Measurements from ENCODE around the gene EFCAB8. TPM values are rescaled to one million over a fixed set of nuclear protein-coding genes. Genes with fewer than 3 reads are reported as not detected.
"Not testable (repeated sequence)": the region's sequence is repeated elsewhere in the genome, so short reads cannot be mapped to it uniquely, and the experiment has no call there.

Gene EFCAB8
- total RNA-seq, 1 experiment from 2014 or later, result not detected

DNA sequence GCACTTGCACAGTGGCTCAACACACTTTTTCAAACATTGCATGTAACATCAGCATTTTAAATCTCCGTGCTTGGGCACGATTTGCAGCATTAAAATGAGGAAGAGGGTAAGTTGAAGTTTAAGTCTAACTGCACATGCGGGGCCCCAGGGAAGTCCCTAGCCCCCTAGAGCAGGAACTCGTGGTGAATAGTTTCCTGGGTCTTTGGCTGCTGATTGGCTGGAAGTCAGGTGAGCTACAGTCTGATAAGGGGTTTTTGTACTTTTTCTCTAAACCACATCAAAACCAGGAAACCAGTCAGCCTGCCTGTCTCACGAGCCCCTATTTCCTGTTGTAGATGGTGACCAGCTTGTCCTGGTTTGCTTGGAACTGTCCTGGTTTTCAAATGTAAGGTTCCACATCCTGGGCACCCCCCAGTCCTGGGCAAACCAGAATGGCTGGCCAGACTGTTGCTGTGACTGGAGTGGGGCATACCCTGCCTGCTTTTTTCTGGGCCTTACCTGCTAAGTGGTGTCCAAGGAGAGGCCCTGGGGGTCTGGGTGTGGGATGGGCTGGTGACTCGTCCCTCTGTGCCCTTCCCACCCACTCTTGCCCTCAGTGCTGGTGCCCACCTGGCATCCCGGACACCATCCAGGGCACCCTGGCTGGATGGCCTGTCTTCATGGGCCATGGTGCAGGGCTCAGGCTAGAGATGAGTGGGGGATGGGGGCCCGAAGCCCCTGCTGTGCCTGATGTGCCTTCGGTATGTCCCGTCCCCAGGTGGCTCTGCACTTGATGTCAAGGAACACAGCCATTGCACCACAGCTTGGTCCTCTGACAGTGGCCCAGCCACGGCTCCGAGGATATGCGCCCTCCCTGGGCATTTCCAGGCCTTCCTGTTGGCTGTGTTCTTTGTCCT, 113.7 kb downstream of the EFCAB8 start:
- CTCF ChIA-PET, result no interaction called here
- H2AFZ ChIP-seq, result no peak overlapping the region

DNA sequence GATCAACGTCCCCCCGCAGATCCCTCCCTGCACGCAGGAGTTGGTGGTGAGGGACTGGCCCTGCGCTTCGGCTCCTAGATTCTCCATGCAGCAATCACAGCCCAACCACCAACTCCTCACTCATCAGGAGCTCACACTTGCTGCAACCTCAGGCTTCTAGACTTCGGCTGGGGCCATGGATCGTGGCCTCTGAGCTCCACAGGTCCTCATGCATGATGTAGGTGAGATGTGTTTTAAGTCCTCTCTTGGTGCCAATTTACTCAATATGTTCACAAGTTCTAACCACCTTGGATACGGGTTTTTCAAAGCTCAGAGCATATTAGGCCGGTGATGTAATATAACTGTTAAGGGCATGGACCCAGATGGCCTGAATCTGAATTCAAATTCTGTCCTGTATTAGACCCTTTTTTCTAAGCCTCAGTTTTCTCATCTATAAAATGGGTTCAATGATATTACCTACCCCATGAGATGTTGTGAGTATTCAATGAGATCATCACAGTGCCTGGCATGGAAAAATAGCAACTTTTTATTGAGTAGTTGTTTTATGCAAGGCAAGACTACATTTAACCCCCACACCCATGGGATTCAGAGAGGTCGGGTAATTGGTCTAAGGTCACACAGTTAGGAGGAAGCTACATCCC, 114.5 kb downstream of the EFCAB8 start:
- intact Hi-C loops (cut with micrococcal nuclease; ENCODE audit: unreplicated experiment), result no loop called here
- ChIA-PET POLR2A (ENCODE audit: unreplicated experiment) (no interaction called here), CTCF (no interaction called here)
- TF ChIP-seq, protein P1, sequence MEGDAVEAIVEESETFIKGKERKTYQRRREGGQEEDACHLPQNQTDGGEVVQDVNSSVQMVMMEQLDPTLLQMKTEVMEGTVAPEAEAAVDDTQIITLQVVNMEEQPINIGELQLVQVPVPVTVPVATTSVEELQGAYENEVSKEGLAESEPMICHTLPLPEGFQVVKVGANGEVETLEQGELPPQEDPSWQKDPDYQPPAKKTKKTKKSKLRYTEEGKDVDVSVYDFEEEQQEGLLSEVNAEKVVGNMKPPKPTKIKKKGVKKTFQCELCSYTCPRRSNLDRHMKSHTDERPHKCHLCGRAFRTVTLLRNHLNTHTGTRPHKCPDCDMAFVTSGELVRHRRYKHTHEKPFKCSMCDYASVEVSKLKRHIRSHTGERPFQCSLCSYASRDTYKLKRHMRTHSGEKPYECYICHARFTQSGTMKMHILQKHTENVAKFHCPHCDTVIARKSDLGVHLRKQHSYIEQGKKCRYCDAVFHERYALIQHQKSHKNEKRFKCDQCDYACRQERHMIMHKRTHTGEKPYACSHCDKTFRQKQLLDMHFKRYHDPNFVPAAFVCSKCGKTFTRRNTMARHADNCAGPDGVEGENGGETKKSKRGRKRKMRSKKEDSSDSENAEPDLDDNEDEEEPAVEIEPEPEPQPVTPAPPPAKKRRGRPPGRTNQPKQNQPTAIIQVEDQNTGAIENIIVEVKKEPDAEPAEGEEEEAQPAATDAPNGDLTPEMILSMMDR (conservative IDR thresholded peaks at IDR 0.05), result no peak
- TF ChIP-seq EZH2 (IDR thresholded peaks at IDR 0.05; ENCODE audit: low read depth), result no peak
- Histone ChIP-seq H3K4me1 (replicated peaks; ENCODE audit: insufficient read depth) (no peaks in the 10 kb centered on the region), H3K4me3 (no peak overlapping the region), H3K79me2 (ENCODE audit: low read depth) (no peaks in the 10 kb centered on the region), H4K20me1 (ENCODE audit: insufficient read depth) (no peaks in the 10 kb centered on the region), H2AFZ (no peak overlapping the region), H3K27ac (no peak overlapping the region), H3K36me3 (ENCODE audit: low read depth) (no peaks in the 10 kb centered on the region), H3F3A (ENCODE audit: insufficient read depth, low read depth) (no peaks in the 10 kb centered on the region), H3K4me2 (no peak overlapping the region), H3K9me3 (ENCODE audit: insufficient read depth, low read depth) (no peaks in the 10 kb centered on the region), H3K9me2 (ENCODE audit: insufficient read depth) (no peaks in the 10 kb centered on the region), H3K27me3 (ENCODE audit: insufficient read depth, low read depth) (peaks cover 73% of the 10 kb centered on the region)
- no peak for DNase-seq
- no TSS peak for BruUV-seq (replicated peaks)

More for the DNA sequence above, 113.7 kb downstream of the EFCAB8 start:
- Histone ChIP-seq H4K20me1 (ENCODE audit: insufficient read depth) (no peaks in the 10 kb centered on the region), H3K79me2 (ENCODE audit: low read depth) (no peaks in the 10 kb centered on the region), H3K27me3 (ENCODE audit: insufficient read depth, low read depth) (peaks cover 73% of the 10 kb centered on the region), H3K9me3 (ENCODE audit: insufficient read depth, low read depth) (no peaks in the 10 kb centered on the region), H3K27ac (no peak overlapping the region), H3F3A (ENCODE audit: insufficient read depth, low read depth) (no peaks in the 10 kb centered on the region), H3K9me2 (ENCODE audit: insufficient read depth) (no peaks in the 10 kb centered on the region), H3K4me3 (no peak overlapping the region), H3K4me2 (no peak overlapping the region), H3K36me3 (ENCODE audit: low read depth) (no peaks in the 10 kb centered on the region), H3K4me1 (replicated peaks; ENCODE audit: insufficient read depth) (no peaks in the 10 kb centered on the region)
- BruUV-seq (replicated peaks), result no TSS peak
- POLR2A ChIA-PET (ENCODE audit: unreplicated experiment), result no interaction called here
- intact Hi-C loops (cut with micrococcal nuclease; ENCODE audit: unreplicated experiment), result no loop called here
- no peak for DNase-seq
- TF ChIP-seq, protein P1 (conservative IDR thresholded peaks at IDR 0.05), result no peak
- no peak for TF ChIP-seq EZH2 (IDR thresholded peaks at IDR 0.05; ENCODE audit: low read depth)

DNA sequence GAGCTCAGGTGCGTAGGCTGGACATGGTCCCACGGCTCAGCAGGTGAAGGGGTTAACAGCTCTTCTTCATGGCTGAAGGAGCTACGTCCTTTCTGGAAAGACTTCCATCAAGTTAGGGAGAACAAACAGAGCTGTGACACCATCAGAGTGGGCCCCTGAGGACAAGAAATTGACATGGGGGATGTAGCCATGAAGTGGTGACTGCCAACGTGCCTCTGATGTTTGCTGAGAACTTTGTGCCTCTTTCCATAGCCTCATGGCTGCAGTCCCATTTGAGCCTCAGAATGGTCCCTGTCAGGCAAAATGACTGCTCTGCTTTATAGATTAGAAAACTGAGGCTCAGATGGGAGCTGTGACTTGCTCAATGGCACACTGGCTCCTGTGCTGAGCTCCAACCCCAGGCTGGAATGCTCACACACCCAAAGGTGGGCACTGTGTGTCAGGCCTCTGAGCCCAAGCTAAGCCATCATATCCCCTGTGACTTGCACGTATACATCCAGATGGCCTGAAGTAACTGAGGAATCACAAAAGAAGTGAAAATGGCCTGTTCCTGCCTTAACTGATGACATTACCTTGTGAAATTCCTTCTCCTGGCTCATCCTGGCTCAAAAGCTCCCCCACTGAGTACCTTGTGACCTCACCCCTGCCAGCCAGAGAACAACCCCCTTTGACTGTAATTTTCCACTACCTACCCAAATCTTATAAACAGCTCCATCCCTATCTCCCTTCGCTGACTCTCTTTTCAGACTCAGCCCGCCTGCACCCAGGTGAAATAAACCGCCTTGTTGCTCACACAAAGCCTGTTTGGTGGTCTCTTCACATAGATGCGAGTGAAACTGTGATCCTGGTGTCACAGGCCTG, 115.7 kb downstream of the EFCAB8 start:
- H3K9me2 ChIP-seq (ENCODE audit: insufficient read depth); POLR2A ChIA-PET (ENCODE audit: unreplicated experiment); H3K4me2 ChIP-seq; H3K27ac ChIP-seq; DNase-seq; H3K79me2 ChIP-seq (ENCODE audit: low read depth); BruUV-seq (replicated peaks); CTCF ChIA-PET; H4K20me1 ChIP-seq (ENCODE audit: insufficient read depth); H3K4me3 ChIP-seq; H2AFZ ChIP-seq; intact Hi-C loops (cut with micrococcal nuclease; ENCODE audit: unreplicated experiment); H3K36me3 ChIP-seq (ENCODE audit: low read depth); H3K9me3 ChIP-seq (ENCODE audit: insufficient read depth, low read depth); H3F3A ChIP-seq (ENCODE audit: insufficient read depth, low read depth); H3K4me1 ChIP-seq (replicated peaks; ENCODE audit: insufficient read depth): not testable (repeated sequence)
- peaks cover 74% of the 10 kb centered on the region for H3K27me3 ChIP-seq (ENCODE audit: insufficient read depth, low read depth)

DNA sequence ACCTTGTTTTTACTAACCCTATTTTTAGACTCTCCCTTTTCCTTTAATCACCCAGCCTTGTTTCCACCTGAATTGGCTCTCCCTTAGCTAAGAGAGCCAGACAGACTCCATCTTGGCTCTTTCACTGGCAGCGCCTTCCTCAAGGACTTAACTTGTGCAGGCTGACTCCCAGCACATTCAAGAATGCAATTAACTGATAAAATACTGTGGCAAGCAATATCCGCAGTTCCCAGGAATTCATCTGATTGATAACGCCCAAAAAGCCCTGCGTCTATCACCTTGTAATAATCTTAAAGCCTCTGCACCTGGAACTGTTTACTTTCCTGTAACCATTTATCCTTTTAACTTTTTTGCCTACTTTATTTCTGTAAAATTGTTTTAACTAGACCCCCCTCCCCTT, 116.4 kb downstream of the EFCAB8 start:
- H3K4me2 ChIP-seq; BruUV-seq (replicated peaks); H3K36me3 ChIP-seq (ENCODE audit: low read depth); H3F3A ChIP-seq (ENCODE audit: insufficient read depth, low read depth); intact Hi-C loops (cut with micrococcal nuclease; ENCODE audit: unreplicated experiment); H3K9me3 ChIP-seq (ENCODE audit: insufficient read depth, low read depth); H3K27ac ChIP-seq; H3K9me2 ChIP-seq (ENCODE audit: insufficient read depth); CTCF ChIA-PET; H3K4me1 ChIP-seq (replicated peaks; ENCODE audit: insufficient read depth); H4K20me1 ChIP-seq (ENCODE audit: insufficient read depth); DNase-seq; H2AFZ ChIP-seq; H3K4me3 ChIP-seq; H3K79me2 ChIP-seq (ENCODE audit: low read depth); POLR2A ChIA-PET (ENCODE audit: unreplicated experiment): not testable (repeated sequence)
- H3K27me3 ChIP-seq (ENCODE audit: insufficient read depth, low read depth), result peaks cover 74% of the 10 kb centered on the region
